Activated T-cell treated with anti-CD3 and anti-CD28 coated beads for 1 hour (primary cell): ENCODE data around the gene NCBP3.
A peak's percentile ranks its signal among the peaks of the same experiment; 100 is the strongest.

Source experiments
- DNase-seq: peaks from one replicate; pipeline ENCODE4 v3.0.0-alpha.2; 2020; ENCODE audit warnings: low read depth

NCBP3 gene

DNA sequence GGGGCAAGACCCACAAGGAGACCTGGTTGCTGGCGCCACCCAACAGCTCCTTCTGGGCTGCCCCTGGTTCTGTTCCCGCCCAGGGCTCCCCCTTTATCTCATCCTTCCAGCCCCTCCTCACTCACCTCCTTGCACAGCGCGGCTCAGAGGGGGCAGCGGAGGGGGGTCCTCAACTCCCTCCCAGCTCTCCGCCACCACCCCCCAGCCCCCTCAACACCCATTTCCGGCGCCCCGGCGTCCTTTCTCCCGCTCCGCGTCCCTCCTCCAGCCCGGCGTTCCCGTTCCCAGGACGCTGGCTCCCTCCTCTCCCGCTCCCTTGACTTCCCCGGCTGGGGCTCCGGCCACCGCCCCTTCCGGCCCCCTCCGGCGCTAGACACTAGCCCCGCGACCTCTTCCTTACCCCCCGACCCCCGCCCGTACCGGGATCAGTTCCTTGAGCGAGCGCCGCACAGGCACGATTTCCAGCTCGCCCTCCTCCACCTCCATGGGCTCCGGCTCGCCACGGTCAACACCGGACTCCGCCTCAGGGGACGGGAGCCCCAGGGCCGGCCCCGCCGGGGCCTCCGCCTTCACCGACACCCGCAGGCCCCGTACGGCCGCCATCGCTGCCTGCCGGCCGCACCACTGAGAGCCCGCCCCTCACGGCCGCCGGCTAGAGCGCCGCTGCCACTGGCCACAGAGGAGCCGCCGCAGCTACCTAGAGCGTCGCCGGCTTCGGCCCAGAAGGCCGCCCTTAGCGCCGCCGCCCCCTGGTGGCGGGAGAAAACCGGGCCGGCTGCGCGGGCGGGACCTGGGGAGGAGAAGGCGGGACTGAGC is at the start of gene NCBP3:
Gene NCBP3 (minus strand): TSS at position 626 of the 816 bp plus-strand sequence. CDS start 23 bp downstream, at position 603.
- peak; percentile 90 for DNase-seq

GRCh38 chr17:3895354-3895753 is 49.3 kb upstream of the NCBP3 start:
- DNase-seq = no peak

- DNase-seq = no peak
These were observed 48.9 kb upstream of the NCBP3 start for GRCh38 chr17:3894911-3895343.

DNA sequence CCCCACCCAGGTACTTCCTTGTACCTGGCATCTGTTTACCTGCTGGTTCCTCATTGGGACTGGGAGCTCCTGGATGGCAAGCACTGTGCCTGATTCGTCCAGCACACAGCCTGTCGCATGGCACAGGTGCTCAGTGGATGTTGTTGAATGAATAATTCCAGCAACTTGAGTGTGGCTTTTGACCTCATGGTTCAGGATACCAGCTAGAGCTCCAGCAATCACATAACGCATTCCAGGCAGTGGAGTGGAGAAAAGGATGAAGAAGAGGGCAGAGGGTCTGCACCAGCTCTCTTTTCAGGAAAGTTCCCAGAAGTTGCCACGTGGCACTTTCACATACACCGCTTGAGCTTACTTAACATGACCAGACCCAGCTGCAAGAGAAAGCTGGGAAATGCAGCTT is 48.1 kb upstream of the NCBP3 start:
- no peak for DNase-seq

DNA sequence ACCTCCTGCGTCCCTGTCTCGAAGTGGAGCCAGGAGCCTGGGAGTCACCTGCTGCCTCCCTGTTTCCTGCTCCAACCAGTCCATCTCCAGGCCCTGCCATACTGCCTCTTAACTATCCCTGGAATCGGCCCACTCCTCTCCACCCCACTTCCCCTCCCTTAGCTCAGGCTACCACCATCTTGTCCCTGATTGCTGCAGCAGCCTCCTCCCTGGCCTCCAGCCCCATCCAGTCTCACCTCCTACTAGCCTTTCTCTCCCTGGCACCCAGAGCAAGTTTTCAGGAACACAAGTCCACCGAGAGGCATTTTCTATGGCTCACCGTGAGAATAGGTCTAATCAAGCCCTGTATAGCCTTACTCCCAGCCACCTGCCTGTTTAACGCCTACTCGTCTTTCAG is 47.7 kb upstream of the NCBP3 start:
- no peak for DNase-seq

DNA sequence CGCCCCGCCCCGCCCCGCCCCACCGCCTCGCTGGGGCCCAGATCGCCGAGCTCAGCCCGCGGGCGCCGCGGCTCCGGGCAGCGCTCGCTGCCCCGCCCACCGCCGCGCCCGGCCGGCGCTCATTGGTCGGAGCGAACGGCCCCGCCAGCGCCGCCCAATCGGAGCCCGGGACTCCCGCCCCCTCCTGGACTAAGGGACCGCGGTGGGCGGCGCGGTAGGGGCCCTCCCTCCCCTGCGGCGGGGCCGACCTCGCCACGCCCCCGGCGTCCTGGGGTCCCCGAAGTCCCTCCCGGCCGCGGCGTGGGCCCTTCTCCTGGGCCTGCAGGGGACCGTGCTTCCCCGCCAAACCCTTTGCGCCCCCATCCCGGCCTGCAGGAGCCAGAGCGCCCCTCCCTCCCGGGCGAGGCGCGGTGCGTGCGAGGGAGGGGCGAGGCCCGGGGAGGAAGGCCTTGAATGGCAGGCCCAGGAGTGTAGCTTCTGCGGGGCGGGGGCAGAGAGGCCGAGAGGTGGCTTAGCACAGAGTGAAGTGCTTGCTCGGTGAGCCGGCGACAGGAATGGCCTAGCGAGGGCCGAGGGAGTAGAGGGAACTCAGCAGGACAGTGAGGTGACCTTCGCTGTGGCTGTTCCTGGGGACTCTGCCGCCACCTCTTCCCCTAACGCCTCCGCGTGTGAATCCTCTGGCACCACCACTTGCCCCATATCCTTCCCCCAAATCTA is 47.1 kb upstream of the NCBP3 start, which contains the start of gene CAMKK1:
Gene CAMKK1 (minus strand): TSS at position 51 of the 717 bp plus-strand sequence. CDS start 7,366 bp downstream, outside the sequence.
- DNase-seq = peak; percentile 81

DNA sequence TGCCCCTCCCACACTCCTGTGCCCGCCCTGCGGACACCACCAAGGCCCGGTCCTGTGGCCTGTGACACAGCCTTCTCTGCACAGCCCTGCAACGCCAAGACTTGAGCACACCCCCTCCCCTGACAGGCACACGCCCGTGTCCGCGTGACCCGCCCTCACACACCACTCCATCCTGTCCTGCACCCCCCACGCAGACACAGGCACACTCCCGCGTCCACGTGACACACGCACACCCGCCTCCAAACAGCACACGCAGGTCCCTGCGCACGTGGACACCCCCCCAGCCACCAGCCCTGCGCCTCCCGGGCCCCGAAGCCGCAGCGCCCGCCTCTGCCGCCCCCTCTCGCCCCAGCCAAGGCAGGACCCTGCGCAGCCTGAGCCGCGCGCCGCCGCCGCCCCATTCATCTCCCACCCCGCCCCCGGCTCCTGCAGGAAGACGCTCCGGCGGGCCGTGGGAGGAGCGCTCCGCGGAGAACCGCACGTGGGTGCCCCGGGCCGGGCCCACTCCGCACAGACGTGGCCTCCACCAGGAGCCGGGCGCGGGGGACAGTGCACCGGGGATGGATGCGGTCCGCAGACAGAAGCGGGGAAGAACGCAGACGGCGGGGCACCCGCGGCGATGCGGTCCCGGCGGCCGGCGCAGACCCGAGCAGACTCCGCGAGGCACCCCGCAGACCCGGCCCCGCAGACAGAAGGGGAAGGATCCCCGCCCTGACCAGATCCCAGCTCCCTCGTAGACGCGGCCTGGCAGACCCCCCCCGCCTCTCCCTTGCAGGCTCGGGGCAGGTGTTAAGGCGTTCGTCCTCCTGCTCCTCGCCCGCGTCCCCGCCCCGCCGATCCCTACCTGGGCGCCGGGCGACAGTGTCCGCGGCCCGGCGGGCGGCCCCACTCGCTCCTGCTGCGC is 46.3 kb upstream of the NCBP3 start:
- peak; percentile 64 for DNase-seq

- DNase-seq = no peak
These were observed 45.6 kb upstream of the NCBP3 start for GRCh38 chr17:3891626-3892094.

DNA sequence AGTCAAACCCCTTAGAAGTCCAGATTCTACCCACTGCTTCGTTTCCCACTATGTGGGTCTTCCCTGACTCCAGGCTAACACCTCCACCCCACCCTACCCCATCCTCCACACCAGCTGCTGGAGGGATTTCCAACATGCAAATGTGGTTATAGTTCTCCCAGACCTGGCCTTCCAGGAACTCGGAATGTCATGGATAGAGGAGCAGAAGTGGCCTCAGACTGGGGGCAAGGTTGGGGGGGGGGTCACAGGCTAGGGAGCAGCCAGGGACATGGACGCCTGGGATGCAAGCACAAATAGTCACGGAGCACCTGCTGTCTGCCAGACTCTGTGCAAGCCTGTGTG is 44.8 kb upstream of the NCBP3 start:
- DNase-seq = no peak

GRCh38 chr17:3890082-3890877 is 44.2 kb upstream of the NCBP3 start:
- DNase-seq = no peak

DNA sequence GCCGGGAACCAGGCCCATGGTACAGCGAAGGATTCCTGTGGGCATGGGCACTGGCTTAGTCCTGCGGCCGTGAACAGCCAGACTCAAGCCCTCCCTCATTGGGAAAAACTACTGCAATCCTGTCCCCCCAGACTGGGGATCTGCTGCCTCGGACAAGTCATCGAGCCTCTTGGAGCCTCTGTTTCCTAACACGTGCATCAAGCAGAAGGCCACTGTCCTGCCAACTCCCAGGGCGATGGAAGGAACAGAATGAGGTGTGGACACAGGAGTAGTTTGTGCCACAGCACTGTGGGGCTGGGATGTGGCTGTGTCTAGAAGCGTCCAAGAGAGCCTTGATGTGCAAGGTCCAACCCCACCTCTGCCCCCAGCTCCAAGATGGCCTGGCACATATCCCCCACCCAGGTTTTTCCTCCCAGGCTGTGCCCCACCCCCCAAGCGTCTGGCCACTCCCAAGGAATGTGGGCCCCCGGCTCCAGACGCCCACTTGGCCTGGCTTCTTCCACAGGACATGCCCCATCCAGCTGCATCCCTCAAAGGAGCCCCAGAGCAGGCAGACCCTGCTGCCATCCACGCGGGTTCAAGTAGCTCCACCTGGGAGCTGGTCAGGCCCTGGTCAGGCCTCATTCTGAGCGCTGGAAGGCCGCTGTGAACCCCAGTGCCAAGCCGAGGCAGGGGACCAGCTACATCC is 43.4 kb upstream of the NCBP3 start:
- DNase-seq = no peak

DNA sequence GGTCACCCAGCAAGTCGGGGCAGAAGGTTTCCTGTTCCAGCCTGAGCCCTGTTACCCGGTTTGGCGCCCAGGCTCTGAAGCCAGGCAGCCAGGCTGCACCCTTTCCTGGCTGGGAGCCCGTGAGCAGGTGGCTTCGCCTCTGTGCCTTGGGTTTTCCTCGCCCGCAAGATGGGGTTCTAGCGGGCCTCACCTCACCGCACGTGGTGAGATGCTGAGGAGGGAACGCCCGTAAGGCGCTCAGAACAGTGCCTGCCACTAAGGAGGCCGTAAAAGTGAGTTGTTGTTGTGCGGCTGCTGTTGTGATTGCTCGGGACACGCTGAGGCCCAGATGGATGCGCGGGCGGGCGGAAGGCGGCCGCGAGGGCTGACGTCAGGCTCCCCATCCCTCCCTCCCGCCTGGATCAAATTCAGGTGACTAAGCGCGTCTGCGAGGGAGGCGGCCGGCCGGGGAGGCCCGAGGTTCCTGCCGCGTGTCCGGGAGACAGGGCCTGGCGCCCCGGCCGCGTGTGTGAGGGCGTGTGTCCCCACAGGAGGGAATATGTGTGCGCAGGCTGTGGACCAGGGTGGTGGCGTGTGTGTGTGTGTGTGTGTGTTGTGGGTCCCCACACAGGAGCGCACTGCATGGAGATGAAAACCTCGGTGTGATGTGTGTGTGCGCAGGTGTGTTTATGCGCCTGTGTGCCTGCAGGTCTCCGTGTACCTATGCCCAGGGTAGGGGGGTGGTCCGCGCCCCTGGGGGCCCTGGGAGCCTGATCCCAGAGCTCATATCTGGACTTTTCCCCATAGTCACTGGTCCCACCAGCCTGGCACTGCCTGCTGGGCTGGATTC is 42.5 kb upstream of the NCBP3 start:
- no peak for DNase-seq

DNA sequence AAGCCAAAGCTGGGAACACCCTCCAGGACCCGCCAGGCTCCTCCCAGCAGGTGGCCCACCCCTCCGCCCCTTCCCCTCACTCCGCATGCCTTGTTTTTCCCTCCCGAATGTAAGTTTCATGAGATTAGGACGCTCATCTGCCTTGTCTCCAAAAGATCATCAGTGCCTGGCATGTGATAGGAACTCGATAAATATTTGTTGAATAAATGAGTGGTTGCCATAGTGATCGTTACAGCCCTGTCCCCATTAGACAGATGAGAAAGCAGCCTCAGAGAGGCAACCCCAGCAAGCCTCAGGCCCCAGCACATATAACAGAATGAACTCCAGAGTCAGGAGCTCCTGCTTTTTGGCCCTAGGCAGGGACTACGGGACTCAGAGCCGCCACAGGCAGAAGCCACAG is 41.8 kb upstream of the NCBP3 start:
- DNase-seq = no peak

DNA sequence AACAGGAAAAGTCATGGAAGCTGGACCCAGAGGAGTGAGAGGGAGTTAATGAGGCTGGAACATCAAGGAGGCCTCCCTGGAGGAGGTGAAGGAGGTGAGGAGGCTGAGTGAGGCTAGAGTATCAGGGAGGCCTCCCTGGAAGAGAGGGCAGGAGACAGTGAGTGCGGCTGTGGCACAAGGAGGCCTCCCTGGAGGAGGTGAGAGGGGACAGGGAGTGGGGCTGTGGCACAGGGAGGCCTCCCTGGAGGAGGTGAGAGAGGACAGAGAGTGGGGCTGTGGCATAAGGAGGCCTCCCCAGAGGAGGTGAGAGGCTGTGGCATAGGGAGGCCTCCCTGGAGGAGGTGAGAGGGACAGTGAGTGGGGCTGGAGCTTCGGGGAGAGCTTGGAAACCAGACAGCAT is 41.3 kb upstream of the NCBP3 start:
- DNase-seq = no peak

- DNase-seq = no peak
These were observed 40.7 kb upstream of the NCBP3 start for GRCh38 chr17:3886776-3887175.

DNA sequence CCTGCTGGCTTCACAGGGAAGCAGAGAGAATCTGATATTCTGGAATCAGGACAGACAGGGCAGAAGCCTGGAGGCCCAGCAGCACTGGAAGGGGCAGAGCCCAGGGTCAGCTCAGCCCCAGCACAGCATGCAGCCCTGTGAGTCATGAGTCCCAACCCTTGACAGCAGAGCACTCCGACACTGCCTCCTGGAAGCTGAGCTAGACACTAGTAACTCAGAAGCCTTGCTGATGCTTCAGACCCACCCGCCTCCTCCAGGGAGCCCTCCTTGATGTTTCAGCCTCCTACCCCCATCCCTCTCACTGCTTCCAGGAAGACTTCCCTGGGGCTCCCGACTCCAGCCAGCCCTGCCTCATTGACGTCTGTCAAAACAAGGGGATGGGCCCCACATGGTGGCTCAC is 39.9 kb upstream of the NCBP3 start:
- DNase-seq = no peak

GRCh38 chr17:3885271-3885670 is 39.2 kb upstream of the NCBP3 start:
- DNase-seq = no peak

DNA sequence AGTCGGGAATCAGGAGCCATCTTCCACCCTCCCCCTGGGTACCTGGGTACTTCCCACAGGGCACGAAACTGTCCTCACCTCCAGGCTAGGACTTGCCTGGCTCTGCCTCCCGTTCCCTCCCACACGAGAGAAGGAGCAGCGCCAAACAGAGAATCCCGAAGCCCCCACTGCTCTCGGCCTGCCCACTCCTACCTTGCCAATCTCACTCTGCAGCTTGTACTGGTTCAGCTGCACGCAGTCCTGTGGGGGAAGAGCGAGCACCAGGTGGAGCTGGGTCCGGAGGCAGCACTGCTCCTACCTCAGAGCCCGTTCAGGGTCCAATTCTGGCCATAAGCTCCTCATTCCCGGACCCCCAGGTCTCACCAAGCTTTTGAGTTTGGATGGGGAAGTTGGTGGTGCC is 38.1 kb upstream of the NCBP3 start:
- no peak for DNase-seq

DNA sequence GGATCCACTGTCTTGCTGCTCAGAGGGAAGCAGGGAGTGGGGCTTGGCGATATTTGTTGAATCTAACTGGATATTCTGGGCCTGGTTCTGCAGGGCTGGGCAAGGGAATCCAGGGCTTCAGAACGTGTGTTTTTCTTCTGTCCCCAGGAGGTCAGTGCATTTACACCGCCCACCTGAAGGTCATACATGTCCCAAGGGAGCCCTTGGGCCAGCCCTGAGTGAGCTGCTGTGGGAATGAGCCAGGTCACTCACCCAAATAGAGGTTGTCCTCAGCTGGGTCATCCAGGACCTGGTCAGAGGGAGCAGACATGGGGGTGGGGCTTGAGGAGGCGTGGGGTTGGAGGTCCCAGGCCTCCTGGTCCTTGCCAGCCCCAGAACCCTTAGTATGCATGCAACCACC is 36.2 kb upstream of the NCBP3 start:
- DNase-seq = no peak

GRCh38 chr17:3880983-3881382 is 34.9 kb upstream of the NCBP3 start:
- DNase-seq = no peak
